HEK293 (cell line): ENCODE measurements around the gene DDX56.

Experiments used
- FEZF1 ChIP-seq: fragments of 450-650 bp; formaldehyde crosslinking; IDR thresholded peaks from 2 replicates; pipeline ENCODE4 v1.5.1; 2016; ENCODE audit warnings: missing biosample characterization, missing genetic modification characterization
- GLI2 ChIP-seq: fragments of 450-650 bp; formaldehyde crosslinking; IDR thresholded peaks from 2 replicates; pipeline ENCODE4; 2017; ENCODE audit warnings: missing biosample characterization, missing genetic modification characterization, low read depth, borderline replicate concordance
- KLF1 ChIP-seq: fragments of 450-650 bp; formaldehyde crosslinking; IDR thresholded peaks from 2 replicates; pipeline ENCODE4 v1.5.1; 2016; ENCODE audit warnings: missing biosample characterization, missing genetic modification characterization
- KLF9 ChIP-seq: fragments of 450-650 bp; formaldehyde crosslinking; IDR thresholded peaks from 2 replicates; pipeline ENCODE4 v1.5.1; 2016; ENCODE audit warnings: missing biosample characterization, missing genetic modification characterization, low read depth
- MEIS1 ChIP-seq: sonication (generic); formaldehyde crosslinking; IDR thresholded peaks from 2 replicates; pipeline ENCODE4 v1.8.1; 2022; ENCODE audit warnings: missing genetic modification reagents, mild to moderate bottlenecking, borderline replicate concordance
- PRDM1 ChIP-seq: fragments of 450-650 bp; formaldehyde crosslinking; IDR thresholded peaks from 2 replicates; pipeline ENCODE4; 2016; ENCODE audit warnings: missing biosample characterization, missing genetic modification characterization
- SETDB1 ChIP-seq: IDR thresholded peaks from one replicate; pipeline ENCODE4 v1.6.1; 2017; ENCODE audit warnings: mild to moderate bottlenecking, low read length, moderate library complexity, mixed read lengths; ENCODE audit not compliant: insufficient read length
- ZBTB20 ChIP-seq: fragments of 450-650 bp; formaldehyde crosslinking; IDR thresholded peaks from 2 replicates; pipeline ENCODE4 v1.5.1; 2016; ENCODE audit warnings: missing biosample characterization, missing genetic modification characterization
- ZBTB21 ChIP-seq: fragments of 450-650 bp; formaldehyde crosslinking; IDR thresholded peaks from 2 replicates; pipeline ENCODE4 v1.5.1; 2017; ENCODE audit warnings: missing biosample characterization, missing genetic modification characterization
- ZBTB8A ChIP-seq: fragments of 450-650 bp; formaldehyde crosslinking; IDR thresholded peaks from 2 replicates; pipeline ENCODE4 v1.5.1; 2016; ENCODE audit warnings: missing biosample characterization, missing genetic modification characterization
- ZNF10 ChIP-seq: fragments of 450-650 bp; formaldehyde crosslinking; IDR thresholded peaks from 2 replicates; pipeline ENCODE4 v1.5.1; 2017; ENCODE audit warnings: missing biosample characterization, missing genetic modification characterization
- ZNF121 ChIP-seq: fragments of 450-650 bp; formaldehyde crosslinking; IDR thresholded peaks from 2 replicates; pipeline ENCODE4 v1.5.1; 2016; ENCODE audit warnings: missing biosample characterization, missing genetic modification characterization
- ZNF391 ChIP-seq: fragments of 450-650 bp; formaldehyde crosslinking; IDR thresholded peaks from 2 replicates; pipeline ENCODE4 v1.5.1; 2016; ENCODE audit warnings: low read depth, missing biosample characterization, missing genetic modification characterization, borderline replicate concordance
- ZNF416 ChIP-seq: fragments of 450-650 bp; formaldehyde crosslinking; IDR thresholded peaks from 2 replicates; pipeline ENCODE4 v1.5.1; 2016; ENCODE audit warnings: missing biosample characterization, missing genetic modification characterization
- ZNF473 ChIP-seq: fragments of 450-650 bp; formaldehyde crosslinking; IDR thresholded peaks from 2 replicates; pipeline ENCODE4 v1.5.1; 2017; ENCODE audit warnings: missing biosample characterization, missing genetic modification characterization
- ZNF544 ChIP-seq: fragments of 450-650 bp; formaldehyde crosslinking; IDR thresholded peaks from 2 replicates; pipeline ENCODE4 v1.5.0; 2017; ENCODE audit warnings: missing biosample characterization, missing genetic modification characterization
- ZNF629 ChIP-seq: fragments of 450-650 bp; formaldehyde crosslinking; IDR thresholded peaks from 2 replicates; pipeline ENCODE4 v1.5.1; 2017; ENCODE audit warnings: missing biosample characterization, missing genetic modification characterization
- ZNF654 ChIP-seq: fragments of 450-650 bp; formaldehyde crosslinking; IDR thresholded peaks from 2 replicates; pipeline ENCODE4 v1.5.1; 2016; ENCODE audit warnings: low read depth, missing biosample characterization, missing genetic modification characterization
- ZNF707 ChIP-seq: fragments of 450-650 bp; formaldehyde crosslinking; IDR thresholded peaks from 2 replicates; pipeline ENCODE4 v1.5.1; 2016; ENCODE audit warnings: missing biosample characterization, missing genetic modification characterization
- ZNF837 ChIP-seq: fragments of 450-650 bp; formaldehyde crosslinking; IDR thresholded peaks from 2 replicates; pipeline ENCODE4 v1.5.1; 2016; ENCODE audit warnings: missing biosample characterization, missing genetic modification characterization
- ZSCAN16 ChIP-seq: fragments of 450-650 bp; formaldehyde crosslinking; IDR thresholded peaks from 2 replicates; pipeline ENCODE4 v1.5.1; 2016; ENCODE audit warnings: missing biosample characterization, missing genetic modification characterization
- ZXDB ChIP-seq: fragments of 450-650 bp; formaldehyde crosslinking; IDR thresholded peaks from 2 replicates; pipeline ENCODE4 v1.5.1; 2016; ENCODE audit warnings: missing biosample characterization, missing genetic modification characterization
- TF ChIP-seq, protein P1 (sequence below): fragments of 450-650 bp; formaldehyde crosslinking; IDR thresholded peaks from 2 replicates; pipeline ENCODE4 v1.5.0; 2017; ENCODE audit warnings: missing biosample characterization, missing genetic modification characterization, borderline replicate concordance
- TF ChIP-seq, protein P2 (sequence below): fragments of 450-650 bp; formaldehyde crosslinking; IDR thresholded peaks from 2 replicates; pipeline ENCODE4 v1.5.1; 2016; ENCODE audit warnings: missing biosample characterization, missing genetic modification characterization
- TF ChIP-seq, protein P3 (sequence below): fragments of 450-650 bp; formaldehyde crosslinking; IDR thresholded peaks from 2 replicates; pipeline ENCODE4 v1.5.1; 2017; ENCODE audit warnings: missing biosample characterization, missing genetic modification characterization
- TF ChIP-seq, protein P4 (sequence below): fragments of 450-650 bp; formaldehyde crosslinking; IDR thresholded peaks from 2 replicates; pipeline ENCODE4 v1.5.1; 2017; ENCODE audit warnings: missing biosample characterization, mild to moderate bottlenecking, missing genetic modification characterization, moderate library complexity
- TF ChIP-seq, protein P5 (sequence below): IDR thresholded peaks from 2 replicates; pipeline ENCODE4 v1.6.1; 2011; ENCODE audit warnings: mild to moderate bottlenecking, low read depth, low read length, borderline replicate concordance
- TF ChIP-seq, protein P6 (sequence below): fragments of 450-650 bp; formaldehyde crosslinking; IDR thresholded peaks from 2 replicates; pipeline ENCODE4 v1.5.1; 2016; ENCODE audit warnings: missing biosample characterization, missing genetic modification characterization, low read depth

The DDX56 gene

DNA sequence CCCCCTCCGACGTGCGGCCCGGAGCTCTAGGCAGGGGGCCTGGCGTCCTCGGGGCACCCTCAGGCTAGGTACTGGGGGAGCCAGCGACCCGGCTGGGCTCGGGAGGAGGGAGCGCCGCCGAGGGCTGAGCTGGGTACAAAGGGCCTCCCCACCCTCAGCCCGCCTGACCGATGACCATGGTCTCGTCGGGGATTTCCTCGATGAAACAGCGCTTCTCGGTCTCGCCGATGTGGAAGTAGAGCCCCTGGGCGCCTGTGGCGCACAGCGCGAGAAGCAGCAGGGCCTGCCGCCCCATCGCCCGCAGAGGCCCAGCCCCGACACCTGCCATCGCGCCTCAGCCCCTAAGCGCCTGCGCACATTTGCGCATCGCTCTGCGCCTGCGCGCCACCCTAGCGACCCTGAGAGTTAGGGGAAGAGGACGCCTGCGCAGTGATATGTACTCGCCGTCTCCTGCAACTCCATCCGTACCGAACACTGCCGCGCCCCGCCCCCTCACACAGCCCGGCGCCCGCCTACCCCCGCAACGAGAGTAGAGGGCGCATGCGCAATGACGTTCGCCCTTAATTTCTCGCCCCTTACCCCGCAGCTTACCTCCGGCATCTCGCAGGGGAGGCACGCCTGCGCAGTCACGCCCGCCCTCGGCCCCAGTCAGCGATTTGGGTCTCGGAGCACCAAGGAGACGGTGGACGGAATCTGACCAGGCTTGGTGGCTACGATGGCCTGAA, 8.3 kb upstream of the DDX56 start, which contains the start of gene TMED4 (continued):
- TF ChIP-seq ZNF629 (tag by site-specific recombination) (0 out of 2 replicates have a peak, but pooled peaks have one; percentile 14), MEIS1 (CRISPR knock-in tag) (no peak), ZNF544 (tag by site-specific recombination) (no peak), SETDB1 (no peak), ZNF121 (tag by site-specific recombination) (no peak), ZNF10 (tag by site-specific recombination) (no peak), KLF1 (peak; percentile 28; the same call in 1 of the 2 replicates), GLI2 (tag by site-specific recombination) (no peak), ZNF473 (tag by site-specific recombination) (no peak), ZSCAN16 (tag by site-specific recombination) (no peak; the same call in 1 of the 2 replicates), ZNF391 (tag by site-specific recombination) (peak; percentile 85; the same call in 1 of the 2 replicates), ZNF416 (tag by site-specific recombination) (no peak), ZNF654 (tag by site-specific recombination) (no peak), ZNF707 (tag by site-specific recombination) (no peak), ZBTB8A (tag by site-specific recombination) (peak; percentile 93), KLF9 (tag by site-specific recombination) (peak; percentile 94), ZXDB (tag by site-specific recombination) (peak; percentile 81), ZBTB21 (tag by site-specific recombination) (no peak), ZNF837 (0 out of 2 replicates have a peak, but pooled peaks have one; percentile 65), ZBTB20 (tag by site-specific recombination) (peak; percentile 44; the same call in 1 of the 2 replicates), FEZF1 (tag by site-specific recombination) (no peak), PRDM1 (tag by site-specific recombination) (no peak)
- TF ChIP-seq, protein P1, sequence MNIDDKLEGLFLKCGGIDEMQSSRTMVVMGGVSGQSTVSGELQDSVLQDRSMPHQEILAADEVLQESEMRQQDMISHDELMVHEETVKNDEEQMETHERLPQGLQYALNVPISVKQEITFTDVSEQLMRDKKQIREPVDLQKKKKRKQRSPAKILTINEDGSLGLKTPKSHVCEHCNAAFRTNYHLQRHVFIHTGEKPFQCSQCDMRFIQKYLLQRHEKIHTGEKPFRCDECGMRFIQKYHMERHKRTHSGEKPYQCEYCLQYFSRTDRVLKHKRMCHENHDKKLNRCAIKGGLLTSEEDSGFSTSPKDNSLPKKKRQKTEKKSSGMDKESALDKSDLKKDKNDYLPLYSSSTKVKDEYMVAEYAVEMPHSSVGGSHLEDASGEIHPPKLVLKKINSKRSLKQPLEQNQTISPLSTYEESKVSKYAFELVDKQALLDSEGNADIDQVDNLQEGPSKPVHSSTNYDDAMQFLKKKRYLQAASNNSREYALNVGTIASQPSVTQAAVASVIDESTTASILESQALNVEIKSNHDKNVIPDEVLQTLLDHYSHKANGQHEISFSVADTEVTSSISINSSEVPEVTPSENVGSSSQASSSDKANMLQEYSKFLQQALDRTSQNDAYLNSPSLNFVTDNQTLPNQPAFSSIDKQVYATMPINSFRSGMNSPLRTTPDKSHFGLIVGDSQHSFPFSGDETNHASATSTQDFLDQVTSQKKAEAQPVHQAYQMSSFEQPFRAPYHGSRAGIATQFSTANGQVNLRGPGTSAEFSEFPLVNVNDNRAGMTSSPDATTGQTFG (tag by site-specific recombination): no peak
- TF ChIP-seq, protein P2, sequence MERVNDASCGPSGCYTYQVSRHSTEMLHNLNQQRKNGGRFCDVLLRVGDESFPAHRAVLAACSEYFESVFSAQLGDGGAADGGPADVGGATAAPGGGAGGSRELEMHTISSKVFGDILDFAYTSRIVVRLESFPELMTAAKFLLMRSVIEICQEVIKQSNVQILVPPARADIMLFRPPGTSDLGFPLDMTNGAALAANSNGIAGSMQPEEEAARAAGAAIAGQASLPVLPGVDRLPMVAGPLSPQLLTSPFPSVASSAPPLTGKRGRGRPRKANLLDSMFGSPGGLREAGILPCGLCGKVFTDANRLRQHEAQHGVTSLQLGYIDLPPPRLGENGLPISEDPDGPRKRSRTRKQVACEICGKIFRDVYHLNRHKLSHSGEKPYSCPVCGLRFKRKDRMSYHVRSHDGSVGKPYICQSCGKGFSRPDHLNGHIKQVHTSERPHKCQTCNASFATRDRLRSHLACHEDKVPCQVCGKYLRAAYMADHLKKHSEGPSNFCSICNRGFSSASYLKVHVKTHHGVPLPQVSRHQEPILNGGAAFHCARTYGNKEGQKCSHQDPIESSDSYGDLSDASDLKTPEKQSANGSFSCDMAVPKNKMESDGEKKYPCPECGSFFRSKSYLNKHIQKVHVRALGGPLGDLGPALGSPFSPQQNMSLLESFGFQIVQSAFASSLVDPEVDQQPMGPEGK: peak; percentile 93
- TF ChIP-seq, protein P3, sequence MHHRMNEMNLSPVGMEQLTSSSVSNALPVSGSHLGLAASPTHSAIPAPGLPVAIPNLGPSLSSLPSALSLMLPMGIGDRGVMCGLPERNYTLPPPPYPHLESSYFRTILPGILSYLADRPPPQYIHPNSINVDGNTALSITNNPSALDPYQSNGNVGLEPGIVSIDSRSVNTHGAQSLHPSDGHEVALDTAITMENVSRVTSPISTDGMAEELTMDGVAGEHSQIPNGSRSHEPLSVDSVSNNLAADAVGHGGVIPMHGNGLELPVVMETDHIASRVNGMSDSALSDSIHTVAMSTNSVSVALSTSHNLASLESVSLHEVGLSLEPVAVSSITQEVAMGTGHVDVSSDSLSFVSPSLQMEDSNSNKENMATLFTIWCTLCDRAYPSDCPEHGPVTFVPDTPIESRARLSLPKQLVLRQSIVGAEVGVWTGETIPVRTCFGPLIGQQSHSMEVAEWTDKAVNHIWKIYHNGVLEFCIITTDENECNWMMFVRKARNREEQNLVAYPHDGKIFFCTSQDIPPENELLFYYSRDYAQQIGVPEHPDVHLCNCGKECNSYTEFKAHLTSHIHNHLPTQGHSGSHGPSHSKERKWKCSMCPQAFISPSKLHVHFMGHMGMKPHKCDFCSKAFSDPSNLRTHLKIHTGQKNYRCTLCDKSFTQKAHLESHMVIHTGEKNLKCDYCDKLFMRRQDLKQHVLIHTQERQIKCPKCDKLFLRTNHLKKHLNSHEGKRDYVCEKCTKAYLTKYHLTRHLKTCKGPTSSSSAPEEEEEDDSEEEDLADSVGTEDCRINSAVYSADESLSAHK (tag by site-specific recombination): 0 out of 2 replicates have a peak, but pooled peaks have one; percentile 34
- TF ChIP-seq, protein P4, sequence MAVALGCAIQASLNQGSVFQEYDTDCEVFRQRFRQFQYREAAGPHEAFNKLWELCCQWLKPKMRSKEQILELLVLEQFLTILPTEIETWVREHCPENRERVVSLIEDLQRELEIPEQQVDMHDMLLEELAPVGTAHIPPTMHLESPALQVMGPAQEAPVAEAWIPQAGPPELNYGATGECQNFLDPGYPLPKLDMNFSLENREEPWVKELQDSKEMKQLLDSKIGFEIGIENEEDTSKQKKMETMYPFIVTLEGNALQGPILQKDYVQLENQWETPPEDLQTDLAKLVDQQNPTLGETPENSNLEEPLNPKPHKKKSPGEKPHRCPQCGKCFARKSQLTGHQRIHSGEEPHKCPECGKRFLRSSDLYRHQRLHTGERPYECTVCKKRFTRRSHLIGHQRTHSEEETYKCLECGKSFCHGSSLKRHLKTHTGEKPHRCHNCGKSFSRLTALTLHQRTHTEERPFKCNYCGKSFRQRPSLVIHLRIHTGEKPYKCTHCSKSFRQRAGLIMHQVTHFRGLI (tag by site-specific recombination): peak; percentile 28; the same call in 1 of the 2 replicates
- TF ChIP-seq, protein P5, sequence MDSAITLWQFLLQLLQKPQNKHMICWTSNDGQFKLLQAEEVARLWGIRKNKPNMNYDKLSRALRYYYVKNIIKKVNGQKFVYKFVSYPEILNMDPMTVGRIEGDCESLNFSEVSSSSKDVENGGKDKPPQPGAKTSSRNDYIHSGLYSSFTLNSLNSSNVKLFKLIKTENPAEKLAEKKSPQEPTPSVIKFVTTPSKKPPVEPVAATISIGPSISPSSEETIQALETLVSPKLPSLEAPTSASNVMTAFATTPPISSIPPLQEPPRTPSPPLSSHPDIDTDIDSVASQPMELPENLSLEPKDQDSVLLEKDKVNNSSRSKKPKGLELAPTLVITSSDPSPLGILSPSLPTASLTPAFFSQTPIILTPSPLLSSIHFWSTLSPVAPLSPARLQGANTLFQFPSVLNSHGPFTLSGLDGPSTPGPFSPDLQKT: no peak
- TF ChIP-seq, protein P6, sequence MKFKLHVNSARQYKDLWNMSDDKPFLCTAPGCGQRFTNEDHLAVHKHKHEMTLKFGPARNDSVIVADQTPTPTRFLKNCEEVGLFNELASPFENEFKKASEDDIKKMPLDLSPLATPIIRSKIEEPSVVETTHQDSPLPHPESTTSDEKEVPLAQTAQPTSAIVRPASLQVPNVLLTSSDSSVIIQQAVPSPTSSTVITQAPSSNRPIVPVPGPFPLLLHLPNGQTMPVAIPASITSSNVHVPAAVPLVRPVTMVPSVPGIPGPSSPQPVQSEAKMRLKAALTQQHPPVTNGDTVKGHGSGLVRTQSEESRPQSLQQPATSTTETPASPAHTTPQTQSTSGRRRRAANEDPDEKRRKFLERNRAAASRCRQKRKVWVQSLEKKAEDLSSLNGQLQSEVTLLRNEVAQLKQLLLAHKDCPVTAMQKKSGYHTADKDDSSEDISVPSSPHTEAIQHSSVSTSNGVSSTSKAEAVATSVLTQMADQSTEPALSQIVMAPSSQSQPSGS (tag by site-specific recombination): no peak
